Endodermal cell (in vitro differentiated cells): ENCODE data around the gene CORO1C. TPM values are rescaled to one million over a fixed set of nuclear protein-coding genes. Genes with fewer than 3 reads are reported as not detected.

ENCODE experiments used
- DNase-seq: peaks from one replicate; pipeline ENCODE4 v3.0.0-alpha.2; 2017
- H3K27ac ChIP-seq: 2 replicates; pipeline ENCODE4 v1.5.1; 2013; ENCODE audit warnings: mild to moderate bottlenecking, low read depth, low read length, moderate library complexity
- H3K27me3 ChIP-seq: 2 replicates; pipeline ENCODE4 v1.6.1; 2013; ENCODE audit warnings: mild to moderate bottlenecking, low read length, moderate library complexity; ENCODE audit not compliant: insufficient read depth, control insufficient read depth, poor library complexity, severe bottlenecking
- H3K36me3 ChIP-seq: 2 replicates; pipeline ENCODE4 v1.7.0; 2013; ENCODE audit warnings: mild to moderate bottlenecking, low read length, moderate library complexity; ENCODE audit not compliant: control insufficient read depth, insufficient read depth
- H3K4me1 ChIP-seq: one replicate; pipeline ENCODE4 v1.7.0; 2013; ENCODE audit warnings: low read length; ENCODE audit not compliant: control insufficient read depth, insufficient read depth
- H3K4me3 ChIP-seq: 2 replicates; pipeline ENCODE4 v1.5.1; 2013; ENCODE audit warnings: mild to moderate bottlenecking, low read length, moderate library complexity
- H3K9ac ChIP-seq: 2 replicates; pipeline ENCODE4 v1.6.1; 2013; ENCODE audit warnings: mild to moderate bottlenecking, low read length, moderate library complexity; ENCODE audit not compliant: poor library complexity, severe bottlenecking; ENCODE audit errors: extremely low read depth
- H3K9me3 ChIP-seq: 2 replicates; pipeline ENCODE4 v1.6.1; 2013; ENCODE audit warnings: mild to moderate bottlenecking, low read length, moderate library complexity; ENCODE audit not compliant: control insufficient read depth
- H3K27ac Mint-ChIP-seq: 2 replicates; pipeline ENCODE4 v1.8.0; 2020; ENCODE audit warnings: mixed read lengths
- H3K27me3 Mint-ChIP-seq: 2 replicates; pipeline ENCODE4 v1.8.0; 2021; ENCODE audit warnings: mild to moderate bottlenecking, mixed read lengths; ENCODE audit not compliant: insufficient read depth
- H3K36me3 Mint-ChIP-seq: 2 replicates; pipeline ENCODE4 v1.8.0; 2020; ENCODE audit warnings: low read depth, mixed read lengths
- H3K4me1 Mint-ChIP-seq: 2 replicates; pipeline ENCODE4 v1.8.0; 2020; ENCODE audit warnings: mixed read lengths
- H3K4me3 Mint-ChIP-seq: 2 replicates; pipeline ENCODE4 v1.8.0; 2020; ENCODE audit warnings: mild to moderate bottlenecking, moderate library complexity, mixed read lengths
- H3K9me3 Mint-ChIP-seq: 2 replicates; pipeline ENCODE4 v1.8.0; 2020; ENCODE audit warnings: mild to moderate bottlenecking, mixed read lengths
- WGBS, 2 experiments: methylation state at CpG; one replicate each; pipeline versions ENCODE4 v1.1.5 to v1.1.7; 2013; ENCODE audit warnings: missing lambda C conversion rate in 2 of 2, mixed read lengths in 1 of 2; ENCODE audit not compliant: insufficient coverage in 1 of 2, insufficient read length in 1 of 2; 5-methylcytosine and 5-hydroxymethylcytosine counted together
- total RNA-seq, 2 donors: library from RNA; stranded (reverse); fragmentation: NEBNext Ultra II Directional in 1 of 2; extraction: Animal tissue kit (Norgen Biotek cat#: 25700) in 1 of 2; gene quantifications; 2 replicates in 1 of 2; 3 replicates in 1 of 2; pipeline ENCODE4 v1.2.1, GENCODE V29; 2021
- TF ChIP-seq, protein P1 (sequence below): fragments of 200-600 bp; sonication (generic); conservative IDR thresholded peaks from 2 replicates; pipeline ENCODE4 v1.5.0; 2021; ENCODE audit warnings: antibody characterized with exemption, mild to moderate bottlenecking

The CORO1C gene
- total RNA-seq, 2 donors from 2014 or later: 122 to 125 TPM

DNA sequence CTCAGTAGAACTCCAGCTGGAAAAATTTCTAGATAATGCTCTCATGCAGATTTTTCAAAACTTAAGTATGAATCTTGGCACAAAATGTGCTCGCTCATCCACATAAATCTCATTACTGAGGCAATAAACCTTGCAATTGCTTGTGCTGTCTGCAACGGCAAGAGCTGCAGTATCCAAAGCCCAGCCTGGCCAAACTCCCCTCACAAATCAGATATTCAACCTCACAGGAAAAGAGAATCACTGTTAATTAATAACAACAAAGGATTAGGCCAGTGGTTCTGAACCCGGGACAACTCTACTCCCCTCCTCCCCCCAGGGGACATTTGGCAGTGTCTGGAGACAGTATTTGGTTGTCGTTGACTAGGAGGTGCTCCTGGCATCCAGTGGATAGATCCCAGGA lies 19.2 kb upstream of the CORO1C start:
- H3K36me3 Mint-ChIP-seq: no peaks in the 10 kb centered on the region
- no peaks in the 10 kb centered on the region for H3K27me3 Mint-ChIP-seq
- no peaks in the 10 kb centered on the region for H3K4me1 ChIP-seq
- H3K27ac ChIP-seq: no peak overlapping the region
- no peaks in the 10 kb centered on the region for H3K9me3 ChIP-seq
- WGBS, 2 experiments: 71 to 86% methylated on average over 2 to 4 of the region's 4 CpGs
- peak; percentile 38 for DNase-seq
- peaks cover 4% of the 10 kb centered on the region for H3K4me1 Mint-ChIP-seq
- H3K27me3 ChIP-seq: no peaks in the 10 kb centered on the region
- no peak overlapping the region for H3K4me3 ChIP-seq
- H3K27ac Mint-ChIP-seq: no peak overlapping the region
- H3K9me3 Mint-ChIP-seq: peaks cover 3% of the 10 kb centered on the region
- TF ChIP-seq, protein P1, sequence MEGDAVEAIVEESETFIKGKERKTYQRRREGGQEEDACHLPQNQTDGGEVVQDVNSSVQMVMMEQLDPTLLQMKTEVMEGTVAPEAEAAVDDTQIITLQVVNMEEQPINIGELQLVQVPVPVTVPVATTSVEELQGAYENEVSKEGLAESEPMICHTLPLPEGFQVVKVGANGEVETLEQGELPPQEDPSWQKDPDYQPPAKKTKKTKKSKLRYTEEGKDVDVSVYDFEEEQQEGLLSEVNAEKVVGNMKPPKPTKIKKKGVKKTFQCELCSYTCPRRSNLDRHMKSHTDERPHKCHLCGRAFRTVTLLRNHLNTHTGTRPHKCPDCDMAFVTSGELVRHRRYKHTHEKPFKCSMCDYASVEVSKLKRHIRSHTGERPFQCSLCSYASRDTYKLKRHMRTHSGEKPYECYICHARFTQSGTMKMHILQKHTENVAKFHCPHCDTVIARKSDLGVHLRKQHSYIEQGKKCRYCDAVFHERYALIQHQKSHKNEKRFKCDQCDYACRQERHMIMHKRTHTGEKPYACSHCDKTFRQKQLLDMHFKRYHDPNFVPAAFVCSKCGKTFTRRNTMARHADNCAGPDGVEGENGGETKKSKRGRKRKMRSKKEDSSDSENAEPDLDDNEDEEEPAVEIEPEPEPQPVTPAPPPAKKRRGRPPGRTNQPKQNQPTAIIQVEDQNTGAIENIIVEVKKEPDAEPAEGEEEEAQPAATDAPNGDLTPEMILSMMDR: no peak
- no peak overlapping the region for H3K9ac ChIP-seq
- H3K4me3 Mint-ChIP-seq: no peak overlapping the region
- H3K36me3 ChIP-seq: no peaks in the 10 kb centered on the region

DNA sequence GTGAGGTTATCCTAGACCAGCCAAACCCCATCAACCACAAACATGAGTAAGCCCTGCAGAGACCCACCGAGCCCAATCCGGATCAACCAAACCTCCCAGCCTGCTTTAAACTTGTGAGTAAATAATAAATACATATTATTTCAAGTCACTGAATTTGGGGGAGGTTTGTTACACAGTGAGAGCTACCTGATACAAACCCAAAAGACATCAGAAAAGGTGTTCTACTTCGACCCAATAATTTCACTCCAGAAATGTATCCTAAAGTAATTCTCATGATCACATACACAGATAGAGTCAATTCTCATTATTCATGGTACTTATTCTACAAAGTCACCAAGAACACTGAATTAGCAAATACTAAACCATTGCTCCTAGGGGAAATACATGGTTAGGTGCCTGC lies 16.2 kb upstream of the CORO1C start:
- no peaks in the 10 kb centered on the region for H3K36me3 Mint-ChIP-seq
- no peaks in the 10 kb centered on the region for H3K36me3 ChIP-seq
- TF ChIP-seq, protein P1: no peak
- no peaks in the 10 kb centered on the region for H3K27me3 ChIP-seq
- no peak overlapping the region for H3K27ac Mint-ChIP-seq
- no peak overlapping the region for H3K4me3 ChIP-seq
- no peaks in the 10 kb centered on the region for H3K27me3 Mint-ChIP-seq
- H3K9me3 Mint-ChIP-seq: peaks cover 3% of the 10 kb centered on the region
- no peak overlapping the region for H3K27ac ChIP-seq
- peaks cover 8% of the 10 kb centered on the region for H3K4me1 Mint-ChIP-seq
- H3K9ac ChIP-seq: no peak overlapping the region
- no peaks in the 10 kb centered on the region for H3K4me1 ChIP-seq
- no peak overlapping the region for H3K4me3 Mint-ChIP-seq
- no peak for DNase-seq
- WGBS, 2 experiments: 97% methylated on average over 2 of the region's 3 CpGs; no CpG with 5 or more reads in 1 of the 2 experiments
- H3K9me3 ChIP-seq: no peaks in the 10 kb centered on the region

DNA sequence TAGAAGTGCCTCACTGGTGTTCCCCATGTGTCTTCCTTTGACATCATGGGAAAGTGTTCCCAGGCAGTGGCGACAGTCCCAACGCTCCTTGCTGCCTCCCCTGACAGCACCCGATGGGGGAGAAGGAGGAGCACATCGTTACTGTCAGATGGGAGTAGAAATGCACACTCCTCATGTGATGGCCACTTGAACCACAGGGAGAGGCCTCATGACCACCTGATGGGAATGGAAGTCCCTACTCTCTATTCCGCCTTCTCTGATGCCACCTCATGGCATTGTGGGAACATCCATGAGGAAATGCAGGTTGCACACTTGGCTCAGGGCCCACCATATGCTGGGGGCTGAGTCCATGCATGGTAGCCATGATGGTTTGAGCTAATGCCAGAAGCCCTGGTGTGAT lies 14.3 kb upstream of the CORO1C start:
- DNase-seq: peak; percentile 41
- Histone ChIP-seq H3K4me1 (no peaks in the 10 kb centered on the region), H3K27me3 (no peaks in the 10 kb centered on the region), H3K36me3 (no peaks in the 10 kb centered on the region), H3K9me3 (no peaks in the 10 kb centered on the region), H3K9ac (no peak overlapping the region), H3K27ac (no peak overlapping the region), H3K4me3 (no peak overlapping the region)
- H3K27me3 Mint-ChIP-seq: no peaks in the 10 kb centered on the region
- peaks cover 3% of the 10 kb centered on the region for H3K9me3 Mint-ChIP-seq
- no peak overlapping the region for H3K27ac Mint-ChIP-seq
- peaks cover 7% of the 10 kb centered on the region for H3K4me1 Mint-ChIP-seq
- no peaks in the 10 kb centered on the region for H3K36me3 Mint-ChIP-seq
- WGBS, 2 experiments: 60 to 93% methylated on average over 1 to 5 of the region's 5 CpGs
- TF ChIP-seq, protein P1: no peak
- H3K4me3 Mint-ChIP-seq: no peak overlapping the region
